CMK (cell line): Measurements from ENCODE around the gene SFRP5.

ENCODE experiments used
- DNase-seq: peaks from one replicate; pipeline ENCODE4 v3.0.0-alpha.2; 2010; ENCODE audit warnings: low read depth

The SFRP5 gene

DNA sequence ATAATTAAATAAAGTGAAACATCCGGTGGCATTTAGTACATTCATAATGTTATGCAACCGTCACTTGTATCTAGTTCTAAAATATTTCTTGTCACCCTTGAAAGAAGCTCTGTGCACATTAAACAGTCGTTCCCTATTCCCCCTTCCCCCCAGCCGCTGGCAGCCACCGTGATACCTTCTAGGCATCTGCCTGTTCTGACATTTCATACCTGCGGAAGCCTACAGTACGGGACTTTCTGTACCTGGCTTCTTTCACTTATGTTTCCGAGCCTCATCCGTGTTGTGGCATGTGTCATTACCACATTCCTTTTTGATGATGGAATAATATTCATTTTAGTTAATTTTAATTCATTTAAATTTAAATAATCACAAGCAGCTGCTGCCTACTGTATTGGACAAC is 13.9 kb upstream of the SFRP5 start:
- no peak for DNase-seq

DNA sequence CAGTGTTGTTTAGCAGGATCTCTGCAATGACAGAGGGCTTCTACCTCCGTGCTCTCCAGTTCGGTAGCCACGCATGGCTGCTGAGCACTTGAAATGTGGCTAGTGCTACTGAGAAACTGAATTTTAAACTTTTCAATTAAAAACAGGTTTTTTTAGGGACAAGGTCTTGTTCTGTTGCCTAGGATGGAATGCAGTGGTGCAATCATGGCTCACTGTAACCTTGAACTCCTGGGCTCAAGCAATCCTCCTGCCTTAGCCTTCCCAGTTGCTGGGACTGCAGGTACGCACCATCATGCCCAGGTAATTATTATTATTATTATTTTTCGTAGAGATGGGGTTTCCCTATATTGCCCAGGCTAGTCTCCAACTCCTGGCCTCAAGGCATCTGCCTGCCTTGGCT is 13.4 kb upstream of the SFRP5 start:
- no peak for DNase-seq

- no peak for DNase-seq
Observed at GRCh38 chr10:97784200-97784810, 12.5 kb upstream of the SFRP5 start.

GRCh38 chr10:97782455-97783228 is 10.8 kb upstream of the SFRP5 start:
- DNase-seq, result no peak

GRCh38 chr10:97781618-97782331 is 10.0 kb upstream of the SFRP5 start:
- DNase-seq, result peak; percentile 73

DNA sequence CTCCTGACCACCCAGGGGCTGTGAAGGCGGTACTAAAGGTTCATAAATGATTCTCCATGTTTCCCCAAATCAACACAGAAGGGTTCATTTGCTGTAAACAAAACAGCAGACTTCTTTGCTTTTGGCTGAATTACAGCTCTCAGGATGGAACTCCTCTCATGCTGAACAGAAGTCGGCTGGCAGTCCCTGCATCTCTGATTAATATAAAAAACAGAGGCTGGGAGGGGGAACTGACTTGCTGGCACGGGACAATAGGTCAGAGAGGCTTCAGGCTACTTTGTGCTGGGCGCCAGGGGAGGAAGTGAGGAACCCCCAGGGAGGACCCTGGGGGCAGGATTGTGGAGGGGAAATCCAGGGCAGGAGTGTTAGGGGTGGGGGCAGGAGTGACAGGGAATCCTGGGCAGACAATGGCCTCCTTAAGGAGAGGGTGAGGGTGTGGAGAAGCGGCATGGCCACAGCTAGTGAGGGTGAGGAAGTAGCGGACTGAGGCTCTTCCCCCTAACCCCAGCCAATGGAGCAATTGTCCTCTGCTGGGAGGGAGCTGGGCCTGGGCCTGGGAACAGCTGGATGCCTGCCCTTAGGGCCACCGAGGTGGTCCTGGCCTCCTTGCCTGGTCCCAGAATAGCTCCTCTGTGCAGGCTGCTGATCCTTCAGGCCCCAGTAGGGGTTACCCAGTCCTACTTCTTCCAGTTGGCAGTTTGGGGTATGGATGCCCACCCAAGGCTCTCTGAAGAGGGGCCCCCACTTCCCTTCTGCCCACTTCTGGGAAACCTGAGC is 9.2 kb upstream of the SFRP5 start:
- DNase-seq, result no peak

- DNase-seq, result no peak
Observed at GRCh38 chr10:97779975-97780374, 8.2 kb upstream of the SFRP5 start.

GRCh38 chr10:97779492-97779891 is 7.7 kb upstream of the SFRP5 start:
- no peak for DNase-seq

DNA sequence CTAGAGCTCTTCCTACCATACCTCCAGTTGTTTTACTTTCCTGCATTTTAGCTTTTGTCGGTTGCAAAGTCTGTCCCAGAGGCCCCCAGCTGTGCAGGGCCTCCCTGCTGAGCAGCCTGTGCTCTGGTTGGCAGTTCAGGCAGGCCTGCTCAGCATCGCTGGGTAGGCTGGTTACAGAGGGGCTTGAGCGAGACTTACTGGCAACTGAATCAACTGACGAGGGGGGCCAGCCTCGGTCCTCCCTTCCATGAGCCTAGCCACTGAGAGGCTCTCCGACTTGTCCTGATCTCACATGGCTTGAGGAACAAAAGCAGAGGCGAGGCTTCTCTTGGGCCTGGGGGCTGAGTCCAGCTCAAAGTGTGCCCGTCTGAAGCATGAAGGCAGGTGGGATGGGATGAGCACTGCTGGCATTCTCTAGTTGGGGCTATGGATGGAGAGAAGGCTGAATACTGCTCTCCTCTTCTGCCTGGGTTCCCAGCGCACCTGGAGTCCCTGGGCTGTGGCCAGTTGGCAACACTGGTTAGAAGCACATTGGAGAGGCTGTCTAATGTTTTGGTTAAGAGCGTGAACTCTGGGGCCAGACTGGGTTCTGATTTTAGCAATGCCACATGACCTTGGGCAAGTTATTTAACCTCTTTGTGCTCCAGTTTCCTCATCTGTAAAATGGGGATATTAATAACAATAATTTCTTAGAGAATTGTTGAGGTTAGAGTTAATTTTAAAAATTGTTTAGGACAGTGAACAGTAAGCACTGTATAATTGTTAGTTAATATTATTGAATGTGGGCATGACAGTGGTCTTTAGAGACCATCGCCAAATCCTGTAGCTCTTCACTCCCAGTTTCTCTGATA is 6.9 kb upstream of the SFRP5 start:
- DNase-seq, result no peak

GRCh38 chr10:97777143-97777542 is 5.3 kb upstream of the SFRP5 start:
- no peak for DNase-seq

GRCh38 chr10:97774811-97775294 is 3.1 kb upstream of the SFRP5 start:
- DNase-seq, result no peak

- no peak for DNase-seq
Observed at GRCh38 chr10:97773096-97773495, 1.3 kb upstream of the SFRP5 start.

DNA sequence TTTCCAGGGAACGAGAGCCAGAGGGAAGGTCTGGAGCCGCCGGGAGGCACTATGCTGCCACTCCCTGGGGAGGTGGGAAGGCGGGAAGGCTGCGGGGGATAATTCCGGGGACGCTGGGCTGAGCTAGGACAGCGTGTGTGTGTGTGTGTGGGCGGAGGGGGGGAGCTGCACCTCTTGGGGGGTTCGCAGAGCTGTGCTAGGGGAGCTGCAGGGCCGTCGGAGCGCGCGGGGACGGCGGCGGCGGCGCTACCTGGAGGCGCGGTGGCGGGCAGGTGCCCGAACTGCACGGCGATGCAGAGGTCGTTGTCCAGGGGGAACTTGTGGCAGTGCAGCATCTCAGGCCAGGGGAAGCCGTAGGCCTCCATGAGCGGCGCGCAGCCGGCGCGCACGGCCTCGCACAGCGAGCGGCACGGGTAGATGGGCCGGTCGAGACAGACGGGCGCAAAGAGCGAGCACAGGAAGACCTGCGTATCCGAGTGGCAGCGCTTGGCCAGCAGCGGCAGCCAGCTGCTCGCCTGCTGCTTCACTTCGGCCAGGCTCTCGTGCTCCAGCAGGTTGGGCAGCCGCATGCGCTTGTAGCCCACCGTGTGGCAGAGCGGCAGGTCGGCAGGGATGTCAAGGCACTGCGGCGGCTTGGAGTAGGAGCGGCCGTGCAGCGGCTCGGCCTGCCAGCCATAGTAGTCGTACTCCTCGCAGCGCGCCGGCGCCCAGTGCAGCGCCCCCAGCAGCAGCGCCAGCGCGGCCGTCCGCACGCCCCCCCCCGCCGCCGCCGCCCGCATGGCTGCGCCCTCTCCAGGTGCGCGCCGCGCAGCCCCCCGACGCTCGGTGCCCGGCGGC is 526 bp downstream of the SFRP5 start:
- DNase-seq, result no peak

GRCh38 chr10:97770255-97770654 is 1.5 kb downstream of the SFRP5 start:
- DNase-seq, result no peak

DNA sequence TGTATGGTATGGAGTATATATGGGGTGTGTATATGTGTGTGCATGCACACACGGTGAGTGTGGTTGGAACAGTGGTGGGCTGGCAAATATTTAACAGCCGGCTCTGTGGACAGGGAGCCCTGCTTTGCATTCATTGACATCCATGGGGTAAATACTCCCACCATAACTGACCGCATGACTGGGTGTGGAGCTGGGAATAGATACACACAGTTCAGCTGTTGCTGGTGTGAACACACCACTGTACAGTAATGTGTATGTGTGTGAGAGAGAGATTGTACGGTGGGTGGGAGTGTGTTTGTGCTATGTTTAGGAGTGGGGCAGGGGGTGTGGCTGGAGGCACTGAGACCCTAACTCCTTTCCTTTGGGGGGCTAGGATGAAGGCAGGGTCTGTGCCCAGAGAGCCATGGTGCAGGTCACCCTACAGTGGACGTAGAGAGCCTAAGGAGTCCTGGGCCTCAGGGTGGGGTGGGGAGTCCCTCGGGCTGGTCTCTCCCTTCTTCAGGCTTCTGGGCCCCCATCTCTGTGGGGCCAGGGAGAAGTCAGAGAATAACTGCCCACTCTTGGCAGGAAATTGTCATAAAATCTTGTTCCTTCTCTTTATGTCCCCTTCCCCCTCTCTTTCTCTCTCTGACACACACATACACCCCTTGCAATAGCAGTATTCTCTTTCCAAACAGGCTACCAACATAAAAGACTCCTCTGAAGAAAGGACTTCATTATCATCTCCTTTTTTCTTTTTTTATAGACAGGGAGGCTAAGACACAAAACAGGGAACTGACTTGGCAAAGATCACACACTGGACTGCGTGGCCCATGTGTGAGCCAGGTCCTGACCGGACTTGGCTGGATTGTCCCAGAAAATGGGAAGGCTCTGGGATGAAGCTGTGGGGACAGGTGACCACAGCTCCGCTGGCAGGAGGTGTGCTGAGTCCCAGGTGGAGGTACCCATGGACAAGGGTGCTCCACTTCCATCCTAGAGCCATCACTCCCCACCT is 3.2 kb downstream of the SFRP5 start:
- DNase-seq, result no peak

DNA sequence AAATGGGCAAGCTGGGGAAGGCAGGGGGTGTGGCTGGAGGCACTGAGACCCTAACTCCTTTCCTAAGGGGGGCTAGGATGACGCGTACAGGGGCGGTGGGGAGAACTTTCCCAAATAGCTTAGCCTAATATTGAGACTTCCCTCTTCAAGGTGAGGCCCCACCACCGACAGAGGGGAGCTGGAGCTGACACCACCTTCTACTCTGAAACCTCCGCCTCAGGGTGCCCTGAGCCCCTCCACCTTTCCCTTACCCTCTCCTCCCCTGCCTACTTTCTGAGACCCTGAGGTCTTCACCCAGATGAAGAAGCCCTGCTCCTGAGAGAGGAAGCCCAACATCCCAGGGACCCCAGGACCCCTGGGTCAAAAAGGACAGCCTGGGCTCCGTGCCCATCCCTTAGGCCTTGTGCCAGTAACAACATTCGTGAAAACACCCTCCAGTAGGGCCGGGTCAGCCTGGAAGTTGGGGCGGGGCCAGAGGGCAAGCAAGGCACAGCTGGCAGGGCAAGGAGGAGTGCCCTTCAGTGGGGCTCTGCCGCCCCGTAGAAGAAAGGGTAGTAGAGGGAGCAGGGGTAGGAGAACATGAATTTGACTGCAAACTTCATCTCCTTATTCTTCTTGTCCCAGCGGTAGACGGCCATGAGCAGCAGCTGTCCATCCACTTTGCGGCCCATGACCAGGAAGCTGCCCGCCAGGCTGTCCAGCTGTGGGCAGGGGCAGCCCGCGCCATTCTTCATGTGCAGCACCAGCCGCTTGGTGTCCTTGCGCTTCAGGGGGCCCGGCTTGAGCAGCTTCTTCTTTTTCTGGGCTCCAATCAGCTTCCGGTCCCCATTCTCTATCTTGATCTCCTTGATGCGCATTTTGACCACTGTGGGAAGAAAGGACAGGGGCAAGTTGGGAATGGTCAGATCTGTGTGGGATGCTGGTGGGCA is 4.5 kb downstream of the SFRP5 start:
- DNase-seq, result no peak

DNA sequence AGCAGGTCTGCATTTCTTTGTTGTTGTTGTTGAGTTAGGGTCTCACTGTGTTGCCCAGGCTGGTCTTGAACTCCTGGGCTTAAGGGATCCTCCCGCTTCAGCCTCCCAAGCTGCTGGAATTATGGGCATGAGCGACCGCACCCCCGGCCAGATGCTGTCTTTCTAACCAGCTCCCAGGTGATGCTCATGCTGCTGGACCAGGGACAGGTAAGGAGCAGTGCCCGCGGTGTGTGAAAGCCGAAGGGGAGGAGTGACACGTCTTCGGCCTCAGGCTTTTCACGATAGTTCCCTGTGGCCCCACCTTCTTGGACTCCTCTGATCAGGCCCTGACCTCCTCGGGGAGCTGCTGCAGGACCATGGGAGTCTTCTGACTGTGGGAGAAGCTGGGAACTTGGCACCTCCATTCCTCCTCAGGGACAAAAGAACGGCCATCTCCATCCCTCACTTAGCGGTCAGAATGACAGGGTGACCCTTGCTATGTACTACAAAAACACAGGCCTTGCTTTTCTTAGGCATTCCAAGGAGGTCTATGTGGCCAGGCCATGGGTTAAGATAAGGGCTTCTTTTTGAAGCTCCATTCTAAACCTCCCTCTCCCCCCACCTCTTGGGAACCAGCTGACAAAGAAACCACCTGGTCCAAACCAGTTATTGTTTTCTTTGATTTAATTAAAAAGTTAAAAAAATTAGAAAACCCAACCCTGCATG is 5.5 kb downstream of the SFRP5 start:
- no peak for DNase-seq
